H9 (cell line): ENCODE results near the gene MTIF2. TPM values are rescaled to one million over a fixed set of nuclear protein-coding genes. Genes with fewer than 3 reads are reported as not detected.

Source experiments
- DNase-seq: peaks from one replicate; pipeline ENCODE4 v3.0.0-alpha.2; 2017
- H2AFZ ChIP-seq: one replicate; pipeline ENCODE4 v1.6.1; 2013; ENCODE audit warnings: mild to moderate bottlenecking, low read length, control low read depth, moderate library complexity
- H2AK5ac ChIP-seq: 2 replicates; pipeline ENCODE4 v1.6.1; 2013; ENCODE audit warnings: low read length, control low read depth, mixed read lengths; ENCODE audit not compliant: insufficient read length
- H2BK120ac ChIP-seq: one replicate; pipeline ENCODE4 v1.6.1; 2013; ENCODE audit warnings: low read depth, mild to moderate bottlenecking, low read length, control low read depth, inconsistent platforms; ENCODE audit not compliant: poor library complexity, severe bottlenecking
- H2BK12ac ChIP-seq: 2 replicates; pipeline ENCODE4 v1.6.1; 2013; ENCODE audit warnings: low read length, control low read depth, mixed read lengths, low read depth; ENCODE audit not compliant: insufficient read length
- H2BK15ac ChIP-seq: 2 replicates; pipeline ENCODE4 v1.6.1; 2013; ENCODE audit warnings: low read depth, low read length, control low read depth
- H2BK20ac ChIP-seq: one replicate; pipeline ENCODE4 v1.6.1; 2013; ENCODE audit warnings: low read depth, mild to moderate bottlenecking, low read length, control low read depth, inconsistent platforms; ENCODE audit not compliant: poor library complexity, severe bottlenecking
- H2BK5ac ChIP-seq: 2 replicates; pipeline ENCODE4 v1.6.1; 2013; ENCODE audit warnings: low read length, control low read depth, mixed read lengths; ENCODE audit not compliant: insufficient read length
- H3K14ac ChIP-seq: 2 replicates; pipeline ENCODE4 v1.6.1; 2013; ENCODE audit warnings: low read length, control low read depth; ENCODE audit not compliant: insufficient read depth
- H3K18ac ChIP-seq: 2 replicates; pipeline ENCODE4 v1.6.1; 2013; ENCODE audit warnings: low read depth, mild to moderate bottlenecking, mixed read lengths, low read length, control low read depth; ENCODE audit not compliant: insufficient read length
- H3K23ac ChIP-seq: 2 replicates; pipeline ENCODE4 v1.6.1; 2013; ENCODE audit warnings: low read length, control low read depth, mixed read lengths, low read depth; ENCODE audit not compliant: insufficient read length
- H3K23me2 ChIP-seq: 2 replicates; pipeline ENCODE4 v1.6.1; 2013; ENCODE audit warnings: low read depth, mild to moderate bottlenecking, mixed read lengths, low read length, control low read depth; ENCODE audit not compliant: insufficient read length, poor library complexity, severe bottlenecking
- H3K27ac ChIP-seq: 2 replicates; pipeline ENCODE4 v1.5.1; 2013; ENCODE audit warnings: low read length, control low read depth, mixed read lengths, low read depth; ENCODE audit not compliant: insufficient read length
- H3K27me3 ChIP-seq: 2 replicates; pipeline ENCODE4 v1.6.1; 2013; ENCODE audit warnings: low read length, control low read depth, inconsistent platforms; ENCODE audit not compliant: insufficient read depth
- H3K4ac ChIP-seq: 2 replicates; pipeline ENCODE4 v1.6.1; 2013; ENCODE audit warnings: low read depth, mild to moderate bottlenecking, control low read depth, inconsistent platforms, low read length, moderate library complexity
- H3K4me1 ChIP-seq: 2 replicates; pipeline ENCODE4 v1.6.1; 2013; ENCODE audit warnings: low read length, control low read depth, inconsistent platforms; ENCODE audit not compliant: insufficient read depth
- H3K4me2 ChIP-seq: 2 replicates; pipeline ENCODE4 v1.6.1; 2013; ENCODE audit warnings: low read length, control low read depth, mixed read lengths; ENCODE audit not compliant: insufficient read length, insufficient read depth
- H3K56ac ChIP-seq: 2 replicates; pipeline ENCODE4 v1.6.1; 2013; ENCODE audit warnings: low read depth, mild to moderate bottlenecking, mixed read lengths, low read length, control low read depth; ENCODE audit not compliant: insufficient read length
- H3K79me1 ChIP-seq: 2 replicates; pipeline ENCODE4 v1.6.1; 2013; ENCODE audit warnings: low read depth, mild to moderate bottlenecking, moderate library complexity, low read length, control low read depth, inconsistent platforms; ENCODE audit not compliant: insufficient read depth, poor library complexity, severe bottlenecking
- H3K79me2 ChIP-seq: 2 replicates; pipeline ENCODE4 v1.6.1; 2013; ENCODE audit warnings: low read length, control low read depth, inconsistent platforms; ENCODE audit not compliant: insufficient read depth
- H3K9ac ChIP-seq: 2 replicates; pipeline ENCODE4 v1.6.1; 2013; ENCODE audit warnings: low read length, control low read depth, mixed read lengths; ENCODE audit not compliant: insufficient read length; ENCODE audit errors: extremely low read depth
- H3K9me3 ChIP-seq: one replicate; pipeline ENCODE4 v1.6.1; 2013; ENCODE audit warnings: low read depth, low read length, inconsistent platforms; ENCODE audit not compliant: control insufficient read depth
- H3T11ph ChIP-seq: one replicate; pipeline ENCODE4 v1.6.1; 2013; ENCODE audit warnings: mild to moderate bottlenecking, low read length, control low read depth, inconsistent platforms
- H4K20me1 ChIP-seq: one replicate; pipeline ENCODE4 v1.6.1; 2013; ENCODE audit not compliant: control insufficient read depth, insufficient read length, insufficient read depth
- H4K5ac ChIP-seq: 2 replicates; pipeline ENCODE4 v1.6.1; 2013; ENCODE audit warnings: low read depth, mild to moderate bottlenecking, mixed read lengths, low read length, control low read depth; ENCODE audit not compliant: insufficient read length
- H4K8ac ChIP-seq: replicated peaks from 2 replicates; pipeline ENCODE4 v1.6.1; 2013; ENCODE audit warnings: low read length, control low read depth, mixed read lengths, low read depth; ENCODE audit not compliant: insufficient read length
- H4K91ac ChIP-seq: 2 replicates; pipeline ENCODE4 v1.6.1; 2013; ENCODE audit warnings: low read depth, mild to moderate bottlenecking, moderate library complexity, mixed read lengths, low read length, control low read depth; ENCODE audit not compliant: insufficient read length
- H3K27ac Mint-ChIP-seq, 3 experiments: 2 replicates in 2 of 3; 3 replicates in 1 of 3; pipeline ENCODE4 v1.8.0; 2020 to 2021; ENCODE audit warnings: mixed read lengths in 3 of 3, mild to moderate bottlenecking in 1 of 3, moderate library complexity in 1 of 3
- H3K27me3 Mint-ChIP-seq: 2 replicates; pipeline ENCODE4 v1.8.0; 2021; ENCODE audit warnings: low read depth, mild to moderate bottlenecking, moderate library complexity, mixed read lengths
- H3K36me3 Mint-ChIP-seq, 3 experiments: 2 replicates in 2 of 3; 3 replicates in 1 of 3; pipeline ENCODE4 v1.8.0; 2020 to 2021; ENCODE audit warnings: low read depth in 3 of 3, mixed read lengths in 3 of 3; ENCODE audit not compliant: insufficient read depth in 1 of 3
- H3K4me1 Mint-ChIP-seq, 2 experiments: 2 replicates each; pipeline ENCODE4 v1.8.0; 2020; ENCODE audit warnings: mixed read lengths in 2 of 2
- H3K4me3 Mint-ChIP-seq, 2 experiments: 2 replicates in 1 of 2; 3 replicates in 1 of 2; pipeline ENCODE4 v1.8.0; 2020 to 2021; ENCODE audit warnings: mild to moderate bottlenecking in 2 of 2, mixed read lengths in 2 of 2, moderate library complexity in 1 of 2
- H3K9me3 Mint-ChIP-seq, 2 experiments: 2 replicates in 1 of 2; 3 replicates in 1 of 2; pipeline ENCODE4 v1.8.0; 2020; ENCODE audit warnings: mild to moderate bottlenecking in 2 of 2, mixed read lengths in 2 of 2, moderate library complexity in 1 of 2
- CTCF ChIP-seq: fragments of 200-600 bp; sonication (generic); conservative IDR thresholded peaks from 3 replicates; pipeline ENCODE4 v1.8.0; 2021; ENCODE audit warnings: antibody characterized with exemption, mild to moderate bottlenecking
- WGBS: extraction: QIAGEN DNeasy Blood & Tissue Kit; methylation state at CpG from one replicate; pipeline ENCODE4 v1.1.7; 2013; ENCODE audit warnings: missing lambda C conversion rate, low lambda C conversion rate, mixed read lengths; ENCODE audit not compliant: insufficient read length; ENCODE audit errors: extremely low coverage; 5-methylcytosine and 5-hydroxymethylcytosine counted together
- total RNA-seq: library from RNA; stranded (reverse); gene quantifications from 2 replicates; pipeline ENCODE4 v1.2.1, GENCODE V29; 2021

MTIF2 gene
- total RNA-seq, 1 experiment from 2014 or later, result 35.6 TPM

GRCh38 chr2:55314985-55315384 is 46.0 kb upstream of the MTIF2 start:
- no peak overlapping the region for H3T11ph ChIP-seq
- H2BK5ac ChIP-seq, result no peak overlapping the region
- H4K91ac ChIP-seq, result no peak overlapping the region
- Mint-ChIP-seq H3K4me3 (no peak overlapping the region), H3K27me3 (no peaks in the 10 kb centered on the region), H3K27ac (no peak overlapping the region), H3K9me3 (no peaks in the 10 kb centered on the region), H3K4me1 (no peaks in the 10 kb centered on the region), H3K36me3 (peaks cover 26 to 63% (median 59%) of the 10 kb centered on the region in 3 experiments; a peak in 6 of 7 replicates)
- H3K23me2 ChIP-seq, result no peaks in the 10 kb centered on the region
- no peaks in the 10 kb centered on the region for H3K79me2 ChIP-seq
- no peaks in the 10 kb centered on the region for H4K20me1 ChIP-seq
- no peak overlapping the region for H3K18ac ChIP-seq
- H3K27me3 ChIP-seq, result no peaks in the 10 kb centered on the region
- H3K9ac ChIP-seq, result no peak overlapping the region
- H2BK12ac ChIP-seq, result no peak overlapping the region
- TF ChIP-seq CTCF, result no peak
- H3K23ac ChIP-seq, result no peak overlapping the region
- no peak overlapping the region for H3K27ac ChIP-seq
- H3K14ac ChIP-seq, result no peak overlapping the region
- H2AFZ ChIP-seq, result no peak overlapping the region
- H2BK15ac ChIP-seq, result no peak overlapping the region
- no peaks in the 10 kb centered on the region for H3K79me1 ChIP-seq
- no peaks in the 10 kb centered on the region for H3K4me1 ChIP-seq
- H3K4me2 ChIP-seq, result no peak overlapping the region
- no peak for DNase-seq
- no peak overlapping the region for H4K5ac ChIP-seq
- H4K8ac ChIP-seq, result no peak overlapping the region
- no peak overlapping the region for H3K56ac ChIP-seq
- no peak overlapping the region for H2BK20ac ChIP-seq
- no CpG with 5 or more reads among the region's 1 CpG for WGBS
- no peak overlapping the region for H2AK5ac ChIP-seq
- no peaks in the 10 kb centered on the region for H3K9me3 ChIP-seq
- no peak overlapping the region for H3K4ac ChIP-seq
- no peak overlapping the region for H2BK120ac ChIP-seq
